Measurements from ENCODE around the gene DHH. TPM values are rescaled to one million over a fixed set of nuclear protein-coding genes. Genes with fewer than 3 reads are reported as not detected.

DHH gene
- total and polyA plus RNA-seq, 2 experiments from 2014 or later: not detected

DNA sequence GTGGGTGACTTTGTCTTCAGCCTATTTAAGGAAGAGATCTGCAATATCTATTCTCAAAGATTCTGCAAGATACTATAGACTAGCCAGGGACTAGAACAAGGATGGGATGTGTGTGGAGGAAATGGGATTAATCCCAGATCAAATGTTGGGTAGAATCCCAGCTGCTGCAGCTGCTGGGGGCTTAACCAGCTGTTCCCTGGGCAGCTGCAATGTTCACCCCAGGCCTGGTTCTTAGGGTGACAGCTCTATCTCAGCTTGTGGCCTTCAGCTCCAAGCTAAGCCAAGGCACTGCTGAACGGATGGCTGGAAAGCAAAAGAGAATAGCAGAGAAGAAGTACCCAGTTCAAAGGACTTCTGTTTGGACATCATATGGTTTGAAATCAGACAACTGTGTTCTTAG is 14.8 kb downstream of the DHH start:
- Mint-ChIP-seq H3K27me3 (ENCODE audit: insufficient read depth, low read depth, poor library complexity) (peaks cover 4% of the 10 kb centered on the region), H3K36me3 (ENCODE audit: low read depth) (no peaks in the 10 kb centered on the region), H3K4me3 (no peak overlapping the region), H3K4me1 (no peaks in the 10 kb centered on the region), H3K27ac (no peak overlapping the region), H3K9me3 (no peaks in the 10 kb centered on the region)
- no peak overlapping the region for H3K4me3 ChIP-seq
- H3K4me2 ChIP-seq: no peak overlapping the region
- H3K79me2 ChIP-seq (replicated peaks; ENCODE audit: insufficient read depth): no peaks in the 10 kb centered on the region
- no peak overlapping the region for H2AFZ ChIP-seq
- ATAC-seq (no peak), DNase-seq (ENCODE audit: low spot score) (no peak)
- H3K36me3 ChIP-seq (ENCODE audit: insufficient read depth): no peaks in the 10 kb centered on the region
- TF ChIP-seq, protein P1, sequence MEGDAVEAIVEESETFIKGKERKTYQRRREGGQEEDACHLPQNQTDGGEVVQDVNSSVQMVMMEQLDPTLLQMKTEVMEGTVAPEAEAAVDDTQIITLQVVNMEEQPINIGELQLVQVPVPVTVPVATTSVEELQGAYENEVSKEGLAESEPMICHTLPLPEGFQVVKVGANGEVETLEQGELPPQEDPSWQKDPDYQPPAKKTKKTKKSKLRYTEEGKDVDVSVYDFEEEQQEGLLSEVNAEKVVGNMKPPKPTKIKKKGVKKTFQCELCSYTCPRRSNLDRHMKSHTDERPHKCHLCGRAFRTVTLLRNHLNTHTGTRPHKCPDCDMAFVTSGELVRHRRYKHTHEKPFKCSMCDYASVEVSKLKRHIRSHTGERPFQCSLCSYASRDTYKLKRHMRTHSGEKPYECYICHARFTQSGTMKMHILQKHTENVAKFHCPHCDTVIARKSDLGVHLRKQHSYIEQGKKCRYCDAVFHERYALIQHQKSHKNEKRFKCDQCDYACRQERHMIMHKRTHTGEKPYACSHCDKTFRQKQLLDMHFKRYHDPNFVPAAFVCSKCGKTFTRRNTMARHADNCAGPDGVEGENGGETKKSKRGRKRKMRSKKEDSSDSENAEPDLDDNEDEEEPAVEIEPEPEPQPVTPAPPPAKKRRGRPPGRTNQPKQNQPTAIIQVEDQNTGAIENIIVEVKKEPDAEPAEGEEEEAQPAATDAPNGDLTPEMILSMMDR (conservative IDR thresholded peaks at IDR 0.05; ENCODE audit: low read depth in 2 of 2): no peak
- TF ChIP-seq STAT1 (IDR thresholded peaks at IDR 0.05; ENCODE audit: unreplicated experiment): no peak
- TF ChIP-seq, protein P2, sequence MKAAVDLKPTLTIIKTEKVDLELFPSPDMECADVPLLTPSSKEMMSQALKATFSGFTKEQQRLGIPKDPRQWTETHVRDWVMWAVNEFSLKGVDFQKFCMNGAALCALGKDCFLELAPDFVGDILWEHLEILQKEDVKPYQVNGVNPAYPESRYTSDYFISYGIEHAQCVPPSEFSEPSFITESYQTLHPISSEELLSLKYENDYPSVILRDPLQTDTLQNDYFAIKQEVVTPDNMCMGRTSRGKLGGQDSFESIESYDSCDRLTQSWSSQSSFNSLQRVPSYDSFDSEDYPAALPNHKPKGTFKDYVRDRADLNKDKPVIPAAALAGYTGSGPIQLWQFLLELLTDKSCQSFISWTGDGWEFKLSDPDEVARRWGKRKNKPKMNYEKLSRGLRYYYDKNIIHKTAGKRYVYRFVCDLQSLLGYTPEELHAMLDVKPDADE (IDR thresholded peaks at IDR 0.05): no peak
- TF ChIP-seq POLR2AphosphoS5 (IDR thresholded peaks at IDR 0.05; ENCODE audit: low read depth): no peak
- TF ChIP-seq, protein P3, sequence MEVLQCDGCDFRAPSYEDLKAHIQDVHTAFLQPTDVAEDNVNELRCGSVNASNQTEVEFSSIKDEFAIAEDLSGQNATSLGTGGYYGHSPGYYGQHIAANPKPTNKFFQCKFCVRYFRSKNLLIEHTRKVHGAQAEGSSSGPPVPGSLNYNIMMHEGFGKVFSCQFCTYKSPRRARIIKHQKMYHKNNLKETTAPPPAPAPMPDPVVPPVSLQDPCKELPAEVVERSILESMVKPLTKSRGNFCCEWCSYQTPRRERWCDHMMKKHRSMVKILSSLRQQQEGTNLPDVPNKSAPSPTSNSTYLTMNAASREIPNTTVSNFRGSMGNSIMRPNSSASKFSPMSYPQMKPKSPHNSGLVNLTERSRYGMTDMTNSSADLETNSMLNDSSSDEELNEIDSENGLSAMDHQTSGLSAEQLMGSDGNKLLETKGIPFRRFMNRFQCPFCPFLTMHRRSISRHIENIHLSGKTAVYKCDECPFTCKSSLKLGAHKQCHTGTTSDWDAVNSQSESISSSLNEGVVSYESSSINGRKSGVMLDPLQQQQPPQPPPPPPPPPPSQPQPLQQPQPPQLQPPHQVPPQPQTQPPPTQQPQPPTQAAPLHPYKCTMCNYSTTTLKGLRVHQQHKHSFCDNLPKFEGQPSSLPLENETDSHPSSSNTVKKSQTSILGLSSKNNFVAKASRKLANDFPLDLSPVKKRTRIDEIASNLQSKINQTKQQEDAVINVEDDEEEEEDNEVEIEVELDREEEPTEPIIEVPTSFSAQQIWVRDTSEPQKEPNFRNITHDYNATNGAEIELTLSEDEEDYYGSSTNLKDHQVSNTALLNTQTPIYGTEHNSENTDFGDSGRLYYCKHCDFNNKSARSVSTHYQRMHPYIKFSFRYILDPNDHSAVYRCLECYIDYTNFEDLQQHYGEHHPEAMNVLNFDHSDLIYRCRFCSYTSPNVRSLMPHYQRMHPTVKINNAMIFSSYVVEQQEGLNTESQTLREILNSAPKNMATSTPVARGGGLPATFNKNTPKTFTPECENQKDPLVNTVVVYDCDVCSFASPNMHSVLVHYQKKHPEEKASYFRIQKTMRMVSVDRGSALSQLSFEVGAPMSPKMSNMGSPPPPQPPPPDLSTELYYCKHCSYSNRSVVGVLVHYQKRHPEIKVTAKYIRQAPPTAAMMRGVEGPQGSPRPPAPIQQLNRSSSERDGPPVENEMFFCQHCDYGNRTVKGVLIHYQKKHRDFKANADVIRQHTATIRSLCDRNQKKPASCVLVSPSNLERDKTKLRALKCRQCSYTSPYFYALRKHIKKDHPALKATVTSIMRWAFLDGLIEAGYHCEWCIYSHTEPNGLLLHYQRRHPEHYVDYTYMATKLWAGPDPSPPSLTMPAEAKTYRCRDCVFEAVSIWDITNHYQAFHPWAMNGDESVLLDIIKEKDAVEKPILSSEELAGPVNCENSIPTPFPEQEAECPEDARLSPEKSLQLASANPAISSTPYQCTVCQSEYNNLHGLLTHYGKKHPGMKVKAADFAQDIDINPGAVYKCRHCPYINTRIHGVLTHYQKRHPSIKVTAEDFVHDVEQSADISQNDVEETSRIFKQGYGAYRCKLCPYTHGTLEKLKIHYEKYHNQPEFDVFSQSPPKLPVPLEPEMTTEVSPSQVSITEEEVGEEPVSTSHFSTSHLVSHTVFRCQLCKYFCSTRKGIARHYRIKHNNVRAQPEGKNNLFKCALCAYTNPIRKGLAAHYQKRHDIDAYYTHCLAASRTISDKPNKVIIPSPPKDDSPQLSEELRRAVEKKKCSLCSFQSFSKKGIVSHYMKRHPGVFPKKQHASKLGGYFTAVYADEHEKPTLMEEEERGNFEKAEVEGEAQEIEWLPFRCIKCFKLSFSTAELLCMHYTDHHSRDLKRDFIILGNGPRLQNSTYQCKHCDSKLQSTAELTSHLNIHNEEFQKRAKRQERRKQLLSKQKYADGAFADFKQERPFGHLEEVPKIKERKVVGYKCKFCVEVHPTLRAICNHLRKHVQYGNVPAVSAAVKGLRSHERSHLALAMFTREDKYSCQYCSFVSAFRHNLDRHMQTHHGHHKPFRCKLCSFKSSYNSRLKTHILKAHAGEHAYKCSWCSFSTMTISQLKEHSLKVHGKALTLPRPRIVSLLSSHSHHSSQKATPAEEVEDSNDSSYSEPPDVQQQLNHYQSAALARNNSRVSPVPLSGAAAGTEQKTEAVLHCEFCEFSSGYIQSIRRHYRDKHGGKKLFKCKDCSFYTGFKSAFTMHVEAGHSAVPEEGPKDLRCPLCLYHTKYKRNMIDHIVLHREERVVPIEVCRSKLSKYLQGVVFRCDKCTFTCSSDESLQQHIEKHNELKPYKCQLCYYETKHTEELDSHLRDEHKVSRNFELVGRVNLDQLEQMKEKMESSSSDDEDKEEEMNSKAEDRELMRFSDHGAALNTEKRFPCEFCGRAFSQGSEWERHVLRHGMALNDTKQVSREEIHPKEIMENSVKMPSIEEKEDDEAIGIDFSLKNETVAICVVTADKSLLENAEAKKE (CRISPR knock-in tag; IDR thresholded peaks at IDR 0.05): no peak
- no peak for TF ChIP-seq EZH2phosphoT487 (IDR thresholded peaks at IDR 0.05; ENCODE audit: unreplicated experiment)
- H3K27me3 ChIP-seq (ENCODE audit: insufficient read depth): 0 out of 2 replicates have a peak, but pooled peaks cover 10% of the 10 kb centered on the region
- H3F3A ChIP-seq (replicated peaks; ENCODE audit: low read depth): no peaks in the 10 kb centered on the region
- H4K20me1 ChIP-seq (replicated peaks; ENCODE audit: insufficient read depth): no peaks in the 10 kb centered on the region
- no peaks in the 10 kb centered on the region for H3K9me2 ChIP-seq (ENCODE audit: insufficient read depth)
- H3K4me1 ChIP-seq (ENCODE audit: insufficient read depth): no peaks in the 10 kb centered on the region
- H3K27ac ChIP-seq (ENCODE audit: low read depth): no peak overlapping the region
